GM19452 (cell line): ENCODE data around the gene RGS7BP.

Source experiments
- ATAC-seq: cut with Tn5 transposase; IDR thresholded peaks from one replicate; pipeline ENCODE4 v1.9.1; 2021; ENCODE audit not compliant: unreplicated experiment

RGS7BP gene

DNA sequence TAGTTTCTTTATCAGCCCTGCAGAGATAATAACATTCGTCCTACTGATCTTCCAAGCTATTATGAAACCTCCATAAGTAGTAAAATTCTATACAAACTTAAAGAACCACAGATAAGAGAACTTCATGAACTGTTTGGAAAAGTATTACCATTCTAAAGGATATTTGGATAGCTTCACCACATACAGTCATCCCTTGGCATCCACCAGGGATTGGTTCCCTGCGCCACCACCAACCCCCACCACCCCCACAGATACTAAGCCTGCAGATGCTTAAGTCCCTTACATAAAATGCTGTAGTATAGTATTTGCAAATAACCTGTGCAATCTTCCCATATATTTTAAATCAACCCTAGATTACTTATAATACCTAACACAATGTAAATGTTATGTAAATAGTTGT is 123.1 kb downstream of the RGS7BP start:
- no peak for ATAC-seq

GRCh38 chr5:64629841-64630240 is 124.0 kb downstream of the RGS7BP start:
- ATAC-seq = no peak

DNA sequence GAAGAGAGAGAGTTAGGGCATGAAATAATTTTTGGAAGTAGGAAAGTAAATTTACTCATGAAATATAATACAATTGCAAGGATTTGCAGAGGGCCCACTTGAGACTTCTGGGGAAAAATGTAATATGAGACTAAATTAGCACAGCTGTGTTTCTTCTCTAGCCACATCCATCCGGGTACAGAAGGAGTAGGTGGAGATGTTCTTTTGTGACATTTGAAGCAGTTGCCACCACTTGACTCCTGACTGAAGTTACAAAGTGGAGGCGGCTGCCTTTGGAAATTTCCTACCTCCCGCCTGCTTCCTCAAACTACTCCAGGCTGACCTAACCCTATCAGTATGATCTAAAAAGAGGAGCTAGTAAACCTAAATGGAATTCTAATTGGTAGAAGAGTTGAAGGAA is 126.4 kb downstream of the RGS7BP start:
- no peak for ATAC-seq

- no peak for ATAC-seq
Measured at GRCh38 chr5:64634997-64635686, 129.3 kb downstream of the RGS7BP start.

DNA sequence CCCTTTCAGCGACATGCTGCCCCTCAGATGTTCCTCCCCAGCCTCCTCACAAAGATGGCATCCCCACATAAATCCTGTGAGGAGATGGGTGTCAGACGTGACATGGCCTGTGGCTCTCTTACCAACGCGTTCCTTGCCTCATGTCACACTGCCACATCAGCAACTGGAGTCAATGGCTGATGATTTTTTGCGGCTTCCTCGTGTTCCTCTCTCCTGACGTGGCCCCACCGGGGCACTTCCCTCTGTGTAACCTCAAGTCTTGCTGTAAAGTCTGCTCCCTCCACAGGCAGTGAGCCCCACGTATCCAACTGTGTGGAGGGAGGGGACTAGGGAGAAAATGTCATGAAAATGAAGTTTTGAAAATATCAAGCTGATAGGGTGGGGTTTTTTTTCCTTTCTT is 131.3 kb downstream of the RGS7BP start:
- no peak for ATAC-seq

- ATAC-seq = no peak
Measured at GRCh38 chr5:64637837-64638443, 132.1 kb downstream of the RGS7BP start.

DNA sequence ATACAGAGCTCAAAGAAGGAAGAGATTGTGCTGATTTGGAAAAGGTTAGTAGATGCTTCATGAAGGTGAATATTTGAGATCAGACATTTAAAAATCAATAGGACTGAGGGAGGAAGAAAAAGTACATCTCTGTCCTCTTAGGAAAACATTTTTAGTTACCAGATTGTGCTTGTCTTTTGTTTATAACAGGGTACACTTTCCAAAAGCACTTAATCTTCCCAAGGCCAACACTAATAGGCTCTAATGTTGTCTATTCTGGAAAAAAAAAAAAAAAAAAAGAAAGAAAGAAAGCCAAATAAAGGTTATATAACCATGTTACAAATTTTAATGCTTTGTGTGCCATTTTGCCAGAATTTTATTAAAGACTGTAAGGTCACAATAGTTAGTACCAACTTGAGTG is 139.0 kb downstream of the RGS7BP start:
- ATAC-seq = no peak

DNA sequence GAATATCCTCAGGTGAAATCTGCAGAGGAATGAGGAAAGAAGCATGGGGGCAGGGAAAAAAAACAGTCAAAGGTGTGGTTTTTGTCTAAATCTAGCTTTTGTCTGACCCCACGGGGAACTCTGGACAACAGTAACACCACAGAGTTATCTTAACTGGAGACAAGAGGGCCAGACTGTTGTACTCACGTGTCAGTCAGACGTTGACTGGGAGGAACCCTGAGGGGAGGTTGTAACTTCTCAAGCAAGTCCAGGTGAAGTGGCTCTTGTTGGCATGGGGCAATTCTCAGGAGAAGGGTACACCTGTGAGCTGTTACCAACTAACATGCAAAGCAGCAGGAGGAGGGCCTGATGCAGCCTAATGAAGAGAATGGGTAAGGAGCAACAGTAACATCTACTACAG is 140.4 kb downstream of the RGS7BP start:
- ATAC-seq = no peak

DNA sequence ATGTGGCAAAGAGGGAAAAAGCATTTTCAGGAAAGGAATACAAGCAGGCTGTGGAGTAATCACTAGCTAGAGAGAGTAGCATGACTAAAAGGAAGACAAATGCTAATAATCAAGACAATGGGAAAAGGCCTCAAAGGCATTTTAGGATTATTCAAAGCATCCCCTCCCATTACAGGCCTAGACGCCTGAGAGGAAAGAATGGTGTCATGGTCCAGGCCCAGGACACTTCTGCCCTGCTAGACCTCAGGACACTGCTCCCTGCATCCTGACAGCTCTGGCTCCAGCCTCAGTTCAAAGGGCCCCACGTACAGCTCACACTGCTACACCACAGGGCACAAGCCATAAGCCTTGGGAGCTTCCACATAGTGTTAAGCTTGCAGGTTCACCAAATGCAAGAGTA is 143.7 kb downstream of the RGS7BP start:
- ATAC-seq = no peak

DNA sequence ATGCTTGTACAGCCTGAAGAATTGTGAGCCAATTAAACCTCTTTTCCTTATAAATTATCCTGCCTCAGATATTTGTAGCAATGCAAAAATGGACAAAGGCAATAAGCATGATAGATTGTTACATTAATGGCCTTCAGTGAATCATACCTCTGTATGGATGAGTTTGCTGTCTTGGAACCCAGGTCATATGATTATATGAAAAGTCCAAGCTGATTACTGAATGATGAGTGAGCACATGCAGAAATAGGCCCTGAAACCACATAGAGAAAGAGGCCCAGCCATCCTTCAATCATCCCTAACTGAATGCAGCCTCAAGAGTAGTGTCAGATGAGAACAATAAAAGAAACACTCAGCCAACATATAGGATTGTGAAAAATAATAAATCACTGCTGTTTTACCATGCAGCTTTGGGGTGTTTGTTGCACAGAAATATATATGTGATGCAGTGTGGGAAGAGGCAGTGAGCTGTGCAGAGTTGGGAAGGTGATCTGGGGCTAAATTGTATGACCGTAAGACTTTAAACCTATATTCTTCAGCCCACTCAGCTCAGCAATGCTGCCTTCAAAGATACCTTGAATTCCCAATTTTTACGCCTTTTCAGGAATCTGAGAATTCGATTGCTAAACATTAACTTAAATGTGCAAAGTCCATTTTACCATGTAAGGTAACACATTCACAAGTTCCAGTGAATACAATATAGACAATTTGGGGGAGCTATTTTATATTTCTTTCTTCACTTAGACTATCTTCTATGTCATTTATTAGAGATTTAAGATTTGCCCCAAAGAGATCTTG is 148.1 kb downstream of the RGS7BP start:
- no peak for ATAC-seq

GRCh38 chr5:64654561-64654938 is 148.7 kb downstream of the RGS7BP start:
- ATAC-seq = no peak

DNA sequence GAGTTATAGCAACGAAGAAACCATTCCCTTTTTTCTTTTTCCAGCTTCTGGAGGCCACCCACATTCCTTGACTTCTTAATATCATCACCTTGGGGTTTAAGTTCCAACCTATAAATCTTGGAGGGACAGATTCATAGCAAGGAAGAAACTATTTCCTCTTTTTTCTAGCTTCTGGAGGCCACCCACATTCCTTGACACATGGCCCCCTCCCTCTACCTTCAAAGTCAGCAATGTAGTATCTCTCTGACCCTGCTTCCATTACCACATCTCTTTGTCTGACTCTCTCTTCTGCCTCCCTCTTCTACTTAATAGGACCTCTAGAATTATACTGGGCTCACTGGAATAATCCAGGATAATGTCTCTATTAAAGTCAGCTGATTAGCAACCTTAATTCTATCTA is 149.8 kb downstream of the RGS7BP start:
- ATAC-seq = no peak

DNA sequence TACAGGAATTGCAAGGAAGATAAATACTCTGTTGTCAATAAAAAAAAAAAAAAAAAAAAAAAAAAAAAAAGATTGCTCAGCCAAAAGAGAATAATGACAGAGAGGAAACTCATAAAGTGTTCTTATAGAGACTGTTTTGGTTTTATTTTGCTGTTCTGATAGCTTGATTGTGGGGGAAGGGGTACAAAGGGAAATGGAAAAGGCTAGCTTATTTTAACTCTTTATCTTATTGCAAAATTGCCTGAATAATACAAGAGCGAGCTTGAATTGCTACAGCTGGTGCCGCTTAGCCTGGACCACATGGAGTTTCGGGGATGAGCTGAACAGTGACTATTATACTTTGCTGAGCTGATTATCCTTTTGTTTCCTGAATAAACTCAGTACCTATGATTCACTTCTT is 153.5 kb downstream of the RGS7BP start:
- no peak for ATAC-seq
